Neural cell (in vitro differentiated cells): ENCODE measurements around the gene PLEKHA8. TPM values are rescaled to one million over a fixed set of nuclear protein-coding genes. Genes with fewer than 3 reads are reported as not detected.

ENCODE experiments used
- H2AFZ ChIP-seq: fragments of 200-600, 300-800 bp; sonication (generic), shearing (Covaris generic); 2 replicates; pipeline ENCODE4 v1.6.0; 2014; ENCODE audit warnings: low read depth, mild to moderate bottlenecking, antibody characterized with exemption, low read length, moderate library complexity
- H3F3A ChIP-seq: fragments of 200-600 bp; shearing (Covaris generic); 2 replicates; pipeline ENCODE4 v1.6.1; 2016; ENCODE audit warnings: mild to moderate bottlenecking, moderate library complexity, mixed read lengths, antibody characterized with exemption, low read length; ENCODE audit not compliant: insufficient read depth, poor library complexity, severe bottlenecking
- H3K27ac ChIP-seq: fragments of 200-600, 300-800 bp; sonication (generic), shearing (Covaris generic); 2 replicates; pipeline ENCODE4 v1.5.1; 2014; ENCODE audit warnings: mild to moderate bottlenecking, low read length, moderate library complexity
- H3K27me3 ChIP-seq: fragments of 300-800, 200-600 bp; sonication (generic), shearing (Covaris generic); 2 replicates; pipeline ENCODE4 v1.6.0; 2014; ENCODE audit warnings: mild to moderate bottlenecking, low read depth, low read length, moderate library complexity; ENCODE audit not compliant: insufficient read depth
- H3K36me3 ChIP-seq: fragments of 300-800, 200-600 bp; sonication (generic), shearing (Covaris generic); 2 replicates; pipeline ENCODE4 v1.5.1; 2014; ENCODE audit warnings: mild to moderate bottlenecking, antibody characterized with exemption, low read length, moderate library complexity; ENCODE audit not compliant: insufficient read depth
- H3K4me2 ChIP-seq: fragments of 300-800, 200-600 bp; sonication (generic), shearing (Covaris generic); 2 replicates; pipeline ENCODE4 v1.6.0; 2014; ENCODE audit warnings: mild to moderate bottlenecking, low read length
- H3K4me3 ChIP-seq: fragments of 300-800, 200-600 bp; sonication (generic), shearing (Covaris generic); 2 replicates; pipeline ENCODE4 v1.5.1; 2014; ENCODE audit warnings: mild to moderate bottlenecking, low read length, moderate library complexity
- H3K79me2 ChIP-seq: fragments of 200-600 bp; shearing (Covaris generic); replicated peaks from 2 replicates; pipeline ENCODE4 v1.6.0; 2014; ENCODE audit warnings: mild to moderate bottlenecking, low read length, moderate library complexity; ENCODE audit not compliant: insufficient read depth
- H3K9ac ChIP-seq: fragments of 300-800, 200-600 bp; sonication (generic), shearing (Covaris generic); 2 replicates; pipeline ENCODE4 v1.6.1; 2016; ENCODE audit warnings: mild to moderate bottlenecking, low read length, mixed read lengths
- H3K9me2 ChIP-seq: fragments of 200-600 bp; shearing (Covaris generic); 2 replicates; pipeline ENCODE4 v1.6.1; 2016; ENCODE audit warnings: mild to moderate bottlenecking, low read length, mixed read lengths; ENCODE audit not compliant: insufficient read depth
- H3K9me3 ChIP-seq: fragments of 200-600, 300-800 bp; sonication (generic), shearing (Covaris generic); 2 replicates; pipeline ENCODE4 v1.6.1; 2016; ENCODE audit warnings: mild to moderate bottlenecking, mixed run types, low read length, moderate library complexity, mixed read lengths
- H4K20me1 ChIP-seq: fragments of 200-600 bp; shearing (Covaris generic); 2 replicates; pipeline ENCODE4 v1.6.1; 2016; ENCODE audit warnings: mild to moderate bottlenecking, mixed run types; ENCODE audit not compliant: insufficient read depth
- EZH2 ChIP-seq: fragments of 200-600, 300-800 bp; shearing (Covaris generic), sonication (generic); IDR thresholded peaks from 2 replicates; pipeline ENCODE4 v1.6.1; 2014; ENCODE audit warnings: antibody characterized with exemption, low read length, borderline replicate concordance, mild to moderate bottlenecking; ENCODE audit not compliant: insufficient read depth, poor library complexity, severe bottlenecking
- MXI1 ChIP-seq: fragments of 450-650 bp; conservative IDR thresholded peaks from 2 replicates; pipeline ENCODE4 v1.6.1; 2014; ENCODE audit warnings: antibody characterized with exemption, mild to moderate bottlenecking; ENCODE audit not compliant: poor library complexity, severe bottlenecking
- RAD21 ChIP-seq: fragments of 450-650 bp; conservative IDR thresholded peaks from 2 replicates; pipeline ENCODE4 v1.6.1; 2014; ENCODE audit warnings: antibody characterized with exemption, mild to moderate bottlenecking, moderate library complexity
- TAF1 ChIP-seq: IDR thresholded peaks from 2 replicates; pipeline ENCODE4 v1.6.1; 2012; ENCODE audit warnings: low read depth
- polyA plus RNA-seq: library from polyadenylated mRNA; depleted of rRNA; stranded (reverse); fragments of >200 nt; gene quantifications from 2 replicates; pipeline ENCODE4 v1.2.3, GENCODE V29; 2014
- TF ChIP-seq, protein P1 (sequence below): IDR thresholded peaks from 2 replicates; pipeline ENCODE4 v1.6.1; 2012; ENCODE audit warnings: borderline replicate concordance
- TF ChIP-seq, protein P2 (sequence below): fragments of 450-650 bp; IDR thresholded peaks from 2 replicates; pipeline ENCODE4 v1.5.1; 2014; ENCODE audit warnings: antibody characterized with exemption, mild to moderate bottlenecking, moderate library complexity; ENCODE audit not compliant: poor library complexity, severe bottlenecking

PLEKHA8 gene
- polyA plus RNA-seq, 1 donor from 2014 or later: 43.1 TPM

DNA sequence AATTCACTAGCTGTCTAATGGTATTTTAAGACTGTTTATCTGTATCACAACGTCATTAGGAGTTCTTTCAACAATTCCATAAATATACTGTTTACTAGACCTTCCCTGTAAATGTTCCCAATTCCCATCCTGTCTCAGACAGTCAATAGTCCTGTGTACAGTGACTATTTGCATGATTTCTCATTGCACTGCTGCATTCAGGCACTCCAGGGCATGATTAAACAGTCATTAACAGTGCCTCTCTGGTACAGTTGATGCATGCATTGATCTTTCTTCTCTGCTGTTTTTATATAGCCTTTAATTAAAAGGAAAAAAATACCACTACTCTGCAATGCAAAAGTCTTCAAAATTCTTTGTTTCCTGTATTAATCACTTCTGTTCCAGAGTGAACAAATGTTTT, 55.1 kb downstream of the PLEKHA8 start:
- H3K27ac ChIP-seq: no peak overlapping the region

DNA sequence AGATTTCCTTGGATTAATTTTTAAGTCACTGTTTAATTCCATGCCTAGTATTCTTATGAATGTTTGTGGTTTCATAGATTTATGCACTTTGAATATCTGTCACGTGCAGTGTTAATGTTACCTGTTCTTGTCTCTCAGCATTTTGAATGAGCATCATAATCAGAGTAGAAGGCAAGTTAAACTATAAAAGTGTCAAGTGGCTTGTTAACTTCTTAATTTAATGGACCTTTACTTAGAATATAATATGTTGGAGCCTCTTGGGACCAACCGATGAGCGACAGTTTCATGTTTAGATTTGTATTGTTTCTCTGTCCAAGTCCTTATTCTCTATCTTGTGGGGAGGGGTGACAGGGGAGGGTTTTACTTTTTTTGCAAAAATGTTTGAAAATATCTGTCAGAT, 56.0 kb downstream of the PLEKHA8 start:
- H3K79me2 ChIP-seq: no peaks in the 10 kb centered on the region
- TF ChIP-seq, protein P1, sequence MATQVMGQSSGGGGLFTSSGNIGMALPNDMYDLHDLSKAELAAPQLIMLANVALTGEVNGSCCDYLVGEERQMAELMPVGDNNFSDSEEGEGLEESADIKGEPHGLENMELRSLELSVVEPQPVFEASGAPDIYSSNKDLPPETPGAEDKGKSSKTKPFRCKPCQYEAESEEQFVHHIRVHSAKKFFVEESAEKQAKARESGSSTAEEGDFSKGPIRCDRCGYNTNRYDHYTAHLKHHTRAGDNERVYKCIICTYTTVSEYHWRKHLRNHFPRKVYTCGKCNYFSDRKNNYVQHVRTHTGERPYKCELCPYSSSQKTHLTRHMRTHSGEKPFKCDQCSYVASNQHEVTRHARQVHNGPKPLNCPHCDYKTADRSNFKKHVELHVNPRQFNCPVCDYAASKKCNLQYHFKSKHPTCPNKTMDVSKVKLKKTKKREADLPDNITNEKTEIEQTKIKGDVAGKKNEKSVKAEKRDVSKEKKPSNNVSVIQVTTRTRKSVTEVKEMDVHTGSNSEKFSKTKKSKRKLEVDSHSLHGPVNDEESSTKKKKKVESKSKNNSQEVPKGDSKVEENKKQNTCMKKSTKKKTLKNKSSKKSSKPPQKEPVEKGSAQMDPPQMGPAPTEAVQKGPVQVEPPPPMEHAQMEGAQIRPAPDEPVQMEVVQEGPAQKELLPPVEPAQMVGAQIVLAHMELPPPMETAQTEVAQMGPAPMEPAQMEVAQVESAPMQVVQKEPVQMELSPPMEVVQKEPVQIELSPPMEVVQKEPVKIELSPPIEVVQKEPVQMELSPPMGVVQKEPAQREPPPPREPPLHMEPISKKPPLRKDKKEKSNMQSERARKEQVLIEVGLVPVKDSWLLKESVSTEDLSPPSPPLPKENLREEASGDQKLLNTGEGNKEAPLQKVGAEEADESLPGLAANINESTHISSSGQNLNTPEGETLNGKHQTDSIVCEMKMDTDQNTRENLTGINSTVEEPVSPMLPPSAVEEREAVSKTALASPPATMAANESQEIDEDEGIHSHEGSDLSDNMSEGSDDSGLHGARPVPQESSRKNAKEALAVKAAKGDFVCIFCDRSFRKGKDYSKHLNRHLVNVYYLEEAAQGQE: no peak
- H3K27ac ChIP-seq: no peak overlapping the region
- no peak overlapping the region for H3K4me3 ChIP-seq
- no peak overlapping the region for H3K4me2 ChIP-seq
- H3F3A ChIP-seq: no peaks in the 10 kb centered on the region
- no peaks in the 10 kb centered on the region for H3K27me3 ChIP-seq
- H3K9me3 ChIP-seq: no peaks in the 10 kb centered on the region
- H3K36me3 ChIP-seq: no peaks in the 10 kb centered on the region
- H2AFZ ChIP-seq: no peak overlapping the region
- no peaks in the 10 kb centered on the region for H4K20me1 ChIP-seq
- no peaks in the 10 kb centered on the region for H3K9me2 ChIP-seq
- H3K9ac ChIP-seq: no peak overlapping the region

More for the DNA sequence above, 55.1 kb downstream of the PLEKHA8 start:
- no peak overlapping the region for H3K4me3 ChIP-seq
- H3K4me2 ChIP-seq: no peak overlapping the region
- H2AFZ ChIP-seq: no peak overlapping the region
- no peaks in the 10 kb centered on the region for H3K27me3 ChIP-seq
- no peaks in the 10 kb centered on the region for H3F3A ChIP-seq
- no peaks in the 10 kb centered on the region for H3K36me3 ChIP-seq
- no peak overlapping the region for H3K9ac ChIP-seq
- H3K9me3 ChIP-seq: no peaks in the 10 kb centered on the region
- no peaks in the 10 kb centered on the region for H4K20me1 ChIP-seq
- TF ChIP-seq, protein P2, sequence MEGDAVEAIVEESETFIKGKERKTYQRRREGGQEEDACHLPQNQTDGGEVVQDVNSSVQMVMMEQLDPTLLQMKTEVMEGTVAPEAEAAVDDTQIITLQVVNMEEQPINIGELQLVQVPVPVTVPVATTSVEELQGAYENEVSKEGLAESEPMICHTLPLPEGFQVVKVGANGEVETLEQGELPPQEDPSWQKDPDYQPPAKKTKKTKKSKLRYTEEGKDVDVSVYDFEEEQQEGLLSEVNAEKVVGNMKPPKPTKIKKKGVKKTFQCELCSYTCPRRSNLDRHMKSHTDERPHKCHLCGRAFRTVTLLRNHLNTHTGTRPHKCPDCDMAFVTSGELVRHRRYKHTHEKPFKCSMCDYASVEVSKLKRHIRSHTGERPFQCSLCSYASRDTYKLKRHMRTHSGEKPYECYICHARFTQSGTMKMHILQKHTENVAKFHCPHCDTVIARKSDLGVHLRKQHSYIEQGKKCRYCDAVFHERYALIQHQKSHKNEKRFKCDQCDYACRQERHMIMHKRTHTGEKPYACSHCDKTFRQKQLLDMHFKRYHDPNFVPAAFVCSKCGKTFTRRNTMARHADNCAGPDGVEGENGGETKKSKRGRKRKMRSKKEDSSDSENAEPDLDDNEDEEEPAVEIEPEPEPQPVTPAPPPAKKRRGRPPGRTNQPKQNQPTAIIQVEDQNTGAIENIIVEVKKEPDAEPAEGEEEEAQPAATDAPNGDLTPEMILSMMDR: no peak
- TF ChIP-seq, protein P1: no peak
- no peak for TF ChIP-seq TAF1
- TF ChIP-seq RAD21: no peak
- no peak for TF ChIP-seq MXI1
- no peak for TF ChIP-seq EZH2
- H3K9me2 ChIP-seq: no peaks in the 10 kb centered on the region
- H3K79me2 ChIP-seq: no peaks in the 10 kb centered on the region
